ENCODE measurements around the gene PRPSAP1.
A peak's percentile ranks its signal among the peaks of the same experiment; 100 is the strongest.

The PRPSAP1 gene

DNA sequence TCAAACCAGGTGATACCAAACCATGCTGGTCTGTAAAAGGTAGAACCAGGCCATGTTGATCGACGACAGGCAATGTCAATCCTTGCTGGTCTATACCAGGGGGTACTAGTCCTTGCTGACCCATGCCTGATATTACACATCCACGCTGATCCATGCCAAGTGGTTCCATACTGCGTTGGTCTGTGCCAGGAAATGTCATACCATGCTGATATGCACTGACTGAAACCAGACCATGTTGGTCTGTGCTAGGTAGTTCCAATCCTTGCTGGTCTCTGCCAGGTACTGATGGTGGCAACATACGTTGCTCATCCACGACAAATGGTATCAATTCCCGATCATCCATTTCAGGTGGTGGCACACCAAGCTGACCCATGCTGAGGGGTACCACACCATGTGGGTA, 60.6 kb downstream of the PRPSAP1 start:
- Histone ChIP-seq H3K4me1 (ENCODE audit: control insufficient read depth, insufficient read depth, low read length) (peaks cover 3% of the 10 kb centered on the region), H3K9ac (ENCODE audit: low read length in 2 of 2) (no peak overlapping the region), H3K36me3 (ENCODE audit: control insufficient read depth in 2 of 2, insufficient read depth in 2 of 2, low read length in 2 of 2) (peaks cover 0 to 5% of the 10 kb centered on the region in 2 donors), H3K4me3 (ENCODE audit: low read length in 2 of 2) (no peak overlapping the region), H3K9me3 (ENCODE audit: control insufficient read depth in 2 of 2, low read length in 2 of 2) (no peaks in the 10 kb centered on the region), H3K27me3 (ENCODE audit: control insufficient read depth in 1 of 2, insufficient read depth in 2 of 2, low read length in 2 of 2) (no peaks in the 10 kb centered on the region), H3K27ac (ENCODE audit: low read length) (no peak overlapping the region)

DNA sequence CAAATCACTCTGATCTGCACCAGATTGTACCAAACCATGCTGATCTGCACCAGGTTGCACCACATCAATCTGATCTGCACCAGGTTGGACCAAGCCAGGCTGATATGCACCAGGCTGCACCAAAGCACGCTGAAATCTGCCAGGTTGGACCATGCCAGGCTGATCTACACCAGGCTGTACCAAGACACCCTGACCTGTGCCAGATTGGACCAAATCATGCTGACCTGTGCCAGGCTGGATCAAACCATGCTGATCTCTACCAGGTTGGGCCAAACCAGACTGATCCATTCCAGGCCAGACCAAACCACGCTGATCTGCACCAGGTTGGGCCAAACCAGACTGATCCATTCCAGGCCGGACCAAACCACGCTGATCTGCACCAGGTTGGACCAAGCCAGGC, 61.1 kb downstream of the PRPSAP1 start:
- peaks cover 3% of the 10 kb centered on the region for H3K4me1 ChIP-seq (ENCODE audit: control insufficient read depth, insufficient read depth, low read length)
- no peaks in the 10 kb centered on the region for H3K27me3 ChIP-seq (ENCODE audit: control insufficient read depth in 1 of 2, insufficient read depth in 2 of 2, low read length in 2 of 2)
- H3K36me3 ChIP-seq (ENCODE audit: control insufficient read depth in 2 of 2, insufficient read depth in 2 of 2, low read length in 2 of 2), result peaks cover 0 to 5% of the 10 kb centered on the region in 2 donors
- H3K27ac ChIP-seq (ENCODE audit: low read length), result no peak overlapping the region
- H3K4me3 ChIP-seq (ENCODE audit: low read length in 2 of 2), result no peak overlapping the region
- H3K9me3 ChIP-seq (ENCODE audit: control insufficient read depth in 2 of 2, low read length in 2 of 2), result no peaks in the 10 kb centered on the region
- no peak overlapping the region for H3K9ac ChIP-seq (ENCODE audit: low read length in 2 of 2)

DNA sequence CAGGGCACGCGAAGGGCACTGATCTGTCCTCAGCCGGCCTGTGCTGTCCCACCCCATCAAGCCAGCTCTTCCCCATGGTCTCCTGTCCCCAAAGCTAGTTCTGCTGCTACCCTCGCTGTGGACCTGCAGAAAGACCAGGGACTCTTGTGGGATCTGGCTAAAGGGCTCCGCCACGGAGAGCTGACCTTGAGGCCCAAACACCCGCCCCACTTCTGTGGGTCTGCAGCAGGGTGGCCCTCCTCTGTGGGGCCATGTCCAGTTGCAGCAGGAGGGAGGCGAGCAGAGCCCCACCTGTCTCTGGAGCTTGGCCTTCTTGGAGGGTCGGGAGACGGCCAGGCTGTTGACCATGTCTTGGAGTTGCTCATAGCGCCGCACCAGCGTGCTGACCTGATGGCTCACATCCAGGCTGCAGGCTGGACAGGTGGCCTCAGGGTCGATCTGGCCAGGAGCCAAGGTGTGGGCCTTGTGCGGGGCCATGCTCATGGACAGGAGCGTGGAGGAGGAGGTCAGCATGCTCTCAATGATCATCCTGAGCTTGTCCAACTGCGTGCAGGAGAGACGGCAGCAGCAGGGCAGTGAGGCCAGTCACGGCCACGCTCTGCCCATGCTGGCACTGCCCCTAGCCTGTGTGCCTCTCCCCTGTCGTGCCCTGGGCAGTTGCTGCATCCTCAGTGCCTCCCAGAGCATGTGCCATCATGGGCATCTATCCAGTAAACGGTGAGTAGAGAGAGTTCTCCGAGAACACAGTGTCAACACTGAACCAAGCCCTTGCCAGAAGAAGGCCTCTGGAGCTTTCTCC, 71.9 kb downstream of the PRPSAP1 start:
- Histone ChIP-seq H3K9ac (ENCODE audit: low read length in 2 of 2) (no peak overlapping the region), H3K27ac (ENCODE audit: low read length) (no peak overlapping the region), H3K4me1 (ENCODE audit: control insufficient read depth, insufficient read depth, low read length) (peaks cover 6% of the 10 kb centered on the region)

DNA sequence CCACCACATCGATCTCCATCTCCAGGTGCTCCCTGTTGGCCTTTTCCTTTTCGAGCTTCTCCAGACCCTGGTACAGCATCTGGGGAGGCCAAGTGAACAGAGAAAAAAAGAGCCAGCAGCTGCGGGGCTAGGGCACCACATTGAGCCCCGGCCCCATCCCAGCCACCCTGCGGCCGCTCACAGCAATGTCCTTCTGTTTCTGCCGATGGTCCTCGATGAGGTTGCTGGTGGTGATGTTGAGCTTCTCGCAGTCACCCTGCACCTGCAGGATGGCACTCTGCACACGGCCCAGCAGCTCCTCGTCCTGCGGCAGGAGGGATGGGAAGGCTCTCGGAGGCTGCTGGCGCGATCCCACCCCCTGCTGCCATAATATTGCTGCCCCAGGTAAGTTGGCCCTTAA, 73.1 kb downstream of the PRPSAP1 start:
- H3K36me3 ChIP-seq (ENCODE audit: control insufficient read depth in 2 of 2, insufficient read depth in 2 of 2, low read length in 2 of 2), result no peaks in the 10 kb centered on the region
- no peak overlapping the region for H3K4me3 ChIP-seq (ENCODE audit: low read length in 2 of 2)
- H3K27ac ChIP-seq (ENCODE audit: low read length), result no peak overlapping the region
- peaks cover 8% of the 10 kb centered on the region for H3K4me1 ChIP-seq (ENCODE audit: control insufficient read depth, insufficient read depth, low read length)
- H3K9ac ChIP-seq (ENCODE audit: low read length in 2 of 2), result no peak overlapping the region
- H3K9me3 ChIP-seq (ENCODE audit: control insufficient read depth in 2 of 2, low read length in 2 of 2), result no peaks in the 10 kb centered on the region
- H3K27me3 ChIP-seq (ENCODE audit: control insufficient read depth in 1 of 2, insufficient read depth in 2 of 2, low read length in 2 of 2), result no peaks in the 10 kb centered on the region

More for the DNA sequence above, 71.9 kb downstream of the PRPSAP1 start:
- Histone ChIP-seq H3K27me3 (ENCODE audit: control insufficient read depth in 1 of 2, insufficient read depth in 2 of 2, low read length in 2 of 2) (no peaks in the 10 kb centered on the region), H3K4me3 (ENCODE audit: low read length in 2 of 2) (no peak overlapping the region), H3K36me3 (ENCODE audit: control insufficient read depth in 2 of 2, insufficient read depth in 2 of 2, low read length in 2 of 2) (no peaks in the 10 kb centered on the region), H3K9me3 (ENCODE audit: control insufficient read depth in 2 of 2, low read length in 2 of 2) (no peaks in the 10 kb centered on the region)

DNA sequence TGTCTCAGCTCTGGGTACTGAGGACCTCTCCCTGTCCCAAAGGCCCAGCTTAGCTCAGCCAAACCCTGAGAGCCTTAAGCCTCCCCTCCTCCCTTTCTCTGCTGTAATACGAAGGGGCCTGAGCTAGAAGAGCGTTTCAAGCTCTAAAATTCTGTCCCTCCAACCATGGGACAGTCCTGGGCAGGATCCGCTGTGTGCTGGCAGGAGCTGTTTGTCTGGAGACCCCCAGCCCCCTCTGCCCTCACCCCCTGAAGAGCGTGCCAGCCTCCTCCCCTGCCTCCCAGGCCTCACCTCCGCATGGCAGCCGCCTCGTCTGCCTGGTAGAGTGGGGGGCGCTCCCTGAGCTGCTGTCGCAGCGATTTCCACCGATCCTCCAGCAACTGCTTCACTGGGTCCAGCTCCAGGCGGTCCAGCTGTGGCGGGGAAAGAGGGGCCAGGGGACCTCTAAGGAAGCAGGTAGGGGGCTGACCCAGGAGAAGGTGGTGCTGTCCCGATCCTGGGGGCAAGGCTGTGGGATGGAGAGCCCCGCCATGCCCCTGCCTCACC, 73.9 kb downstream of the PRPSAP1 start:
- H3K4me1 ChIP-seq (ENCODE audit: control insufficient read depth, insufficient read depth, low read length), result peaks cover 8% of the 10 kb centered on the region
- H3K27me3 ChIP-seq (ENCODE audit: control insufficient read depth in 1 of 2, insufficient read depth in 2 of 2, low read length in 2 of 2), result no peaks in the 10 kb centered on the region
- no peak overlapping the region for H3K9ac ChIP-seq (ENCODE audit: low read length in 2 of 2)
- H3K36me3 ChIP-seq (ENCODE audit: control insufficient read depth in 2 of 2, insufficient read depth in 2 of 2, low read length in 2 of 2), result no peaks in the 10 kb centered on the region
- no peak overlapping the region for H3K4me3 ChIP-seq (ENCODE audit: low read length in 2 of 2)
- no peaks in the 10 kb centered on the region for H3K9me3 ChIP-seq (ENCODE audit: control insufficient read depth in 2 of 2, low read length in 2 of 2)
- H3K27ac ChIP-seq (ENCODE audit: low read length), result no peak overlapping the region

DNA sequence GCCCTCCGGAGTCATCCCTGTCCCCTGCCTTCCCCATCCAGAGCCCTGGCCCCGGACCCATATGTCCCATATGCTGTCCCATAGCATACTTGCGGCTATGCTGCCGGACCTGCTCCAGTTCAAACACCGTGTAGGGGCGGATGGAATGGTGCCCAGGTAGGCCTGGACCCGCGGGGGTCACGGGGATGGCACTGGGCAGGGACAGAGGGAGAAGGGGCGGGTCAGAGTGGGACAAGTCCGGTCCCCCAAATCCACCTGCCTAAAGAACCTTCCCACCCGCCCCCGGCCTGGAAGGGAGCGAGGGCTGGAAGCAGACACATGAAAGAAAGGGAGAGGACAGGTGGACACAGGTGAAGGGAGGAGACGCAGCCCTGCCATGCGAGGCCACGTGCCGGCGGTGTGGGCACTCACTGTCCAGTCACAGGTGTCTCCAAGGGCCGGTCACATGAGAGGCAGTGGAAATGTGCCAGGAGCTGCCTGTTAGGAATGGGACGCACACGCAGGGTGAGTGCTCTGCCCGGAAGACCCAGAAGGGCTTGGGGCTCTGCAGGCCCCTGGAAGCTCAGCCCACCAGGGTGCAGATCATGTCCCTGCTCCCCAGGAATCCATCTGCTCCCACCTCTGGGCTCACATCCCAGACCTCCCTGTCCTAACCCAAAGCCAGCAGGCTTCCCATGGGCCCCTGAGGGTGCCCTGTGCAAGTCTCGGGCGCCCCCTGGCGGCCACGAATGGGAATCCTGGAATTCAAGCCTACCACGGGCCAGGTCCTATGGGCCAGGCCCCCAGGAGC, 74.6 kb downstream of the PRPSAP1 start:
- Histone ChIP-seq H3K4me3 (ENCODE audit: low read length in 2 of 2) (peak overlapping the region in 1 of 2 donors; percentile 40), H3K4me1 (ENCODE audit: control insufficient read depth, insufficient read depth, low read length) (peaks cover 8% of the 10 kb centered on the region), H3K9me3 (ENCODE audit: control insufficient read depth in 2 of 2, low read length in 2 of 2) (no peaks in the 10 kb centered on the region), H3K9ac (ENCODE audit: low read length in 2 of 2) (no peak overlapping the region), H3K27me3 (ENCODE audit: control insufficient read depth in 1 of 2, insufficient read depth in 2 of 2, low read length in 2 of 2) (no peaks in the 10 kb centered on the region), H3K27ac (ENCODE audit: low read length) (no peak overlapping the region), H3K36me3 (ENCODE audit: control insufficient read depth in 2 of 2, insufficient read depth in 2 of 2, low read length in 2 of 2) (no peaks in the 10 kb centered on the region)

DNA sequence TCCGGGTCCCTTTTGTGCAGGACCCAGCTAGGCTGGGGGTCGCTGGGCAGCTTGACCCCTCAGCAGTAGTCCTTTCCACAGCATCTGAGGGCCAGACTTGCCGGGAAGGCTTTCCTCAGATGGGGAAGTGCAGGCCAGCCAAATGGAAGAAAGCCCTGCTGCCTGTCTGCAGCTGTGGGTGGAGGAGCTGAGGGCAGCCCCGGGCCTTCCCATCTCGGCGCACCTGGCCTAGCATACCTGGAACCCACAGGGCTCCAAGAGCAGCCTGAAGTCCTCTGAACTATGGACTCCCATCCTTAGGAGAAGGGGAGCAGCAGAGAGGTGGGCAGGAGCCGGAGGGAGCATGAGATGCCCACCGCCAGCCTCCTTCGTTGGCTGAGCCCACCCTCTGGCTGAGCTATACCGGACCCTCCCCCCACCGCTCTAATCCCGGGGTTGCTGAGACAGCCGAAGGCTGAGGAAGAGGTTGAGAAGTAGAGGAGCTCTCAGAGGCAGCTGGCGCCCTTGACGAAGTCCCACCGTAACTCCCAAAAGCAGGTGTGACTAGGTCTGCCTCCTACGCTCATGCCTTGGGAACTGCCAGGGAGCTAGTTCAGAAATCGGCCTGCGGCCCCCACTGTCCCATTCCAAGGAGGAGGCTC, 75.3 kb downstream of the PRPSAP1 start:
- no peaks in the 10 kb centered on the region for H3K36me3 ChIP-seq (ENCODE audit: control insufficient read depth in 2 of 2, insufficient read depth in 2 of 2, low read length in 2 of 2)
- H3K4me1 ChIP-seq (ENCODE audit: control insufficient read depth, insufficient read depth, low read length), result peaks cover 8% of the 10 kb centered on the region
- H3K9me3 ChIP-seq (ENCODE audit: control insufficient read depth in 2 of 2, low read length in 2 of 2), result no peaks in the 10 kb centered on the region
- no peak overlapping the region for H3K4me3 ChIP-seq (ENCODE audit: low read length in 2 of 2)
- no peaks in the 10 kb centered on the region for H3K27me3 ChIP-seq (ENCODE audit: control insufficient read depth in 1 of 2, insufficient read depth in 2 of 2, low read length in 2 of 2)
- no peak overlapping the region for H3K27ac ChIP-seq (ENCODE audit: low read length)
- H3K9ac ChIP-seq (ENCODE audit: low read length in 2 of 2), result no peak overlapping the region

DNA sequence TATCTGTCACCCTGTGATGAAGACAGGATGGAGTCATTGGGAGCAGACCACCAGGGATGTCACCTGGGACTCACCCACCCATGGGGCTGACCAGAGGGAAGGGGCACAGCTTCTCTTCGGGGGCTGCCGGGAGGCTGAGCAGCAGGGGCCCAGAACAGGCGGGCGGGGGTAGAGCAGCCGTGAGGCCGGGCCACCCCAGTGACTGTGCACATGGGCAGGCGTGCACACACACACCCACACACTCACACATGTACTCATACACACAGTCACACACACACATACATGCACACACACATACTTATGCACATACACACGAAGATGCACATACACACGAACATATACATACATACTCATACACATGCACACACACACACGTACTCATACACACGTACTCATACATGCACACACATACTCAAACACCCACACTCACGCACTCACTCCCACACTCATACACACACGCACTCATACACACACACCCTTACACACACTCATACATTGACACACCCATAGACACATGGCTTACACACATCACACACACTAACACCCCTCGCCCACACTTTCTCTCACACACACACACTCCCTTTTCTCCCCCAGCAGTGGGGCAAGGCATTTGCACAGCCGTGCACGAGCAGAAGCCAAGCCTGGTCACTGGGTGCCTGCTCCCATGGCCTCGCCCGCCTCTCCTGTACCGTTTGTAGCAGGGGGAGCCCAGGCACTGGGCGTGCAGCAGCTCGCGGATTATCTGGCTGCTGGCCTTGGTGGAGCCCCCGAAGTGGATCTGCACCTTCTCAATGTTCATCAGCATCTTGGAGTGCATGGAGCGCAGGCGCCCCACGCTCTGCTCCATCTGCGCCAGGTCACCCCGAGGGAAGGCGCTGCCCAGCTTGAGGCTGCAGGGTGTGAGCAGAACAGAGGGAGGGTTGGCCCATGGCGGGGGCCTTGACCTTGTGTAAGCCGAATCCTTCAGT, 76.1 kb downstream of the PRPSAP1 start:
- no peak overlapping the region for H3K4me3 ChIP-seq (ENCODE audit: low read length in 2 of 2)
- H3K9ac ChIP-seq (ENCODE audit: low read length in 2 of 2), result no peak overlapping the region
- H3K4me1 ChIP-seq (ENCODE audit: control insufficient read depth, insufficient read depth, low read length), result peaks cover 11% of the 10 kb centered on the region
- no peaks in the 10 kb centered on the region for H3K27me3 ChIP-seq (ENCODE audit: control insufficient read depth in 1 of 2, insufficient read depth in 2 of 2, low read length in 2 of 2)
- H3K27ac ChIP-seq (ENCODE audit: low read length), result no peak overlapping the region
- H3K9me3 ChIP-seq (ENCODE audit: control insufficient read depth in 2 of 2, low read length in 2 of 2), result no peaks in the 10 kb centered on the region
- no peaks in the 10 kb centered on the region for H3K36me3 ChIP-seq (ENCODE audit: control insufficient read depth in 2 of 2, insufficient read depth in 2 of 2, low read length in 2 of 2)

DNA sequence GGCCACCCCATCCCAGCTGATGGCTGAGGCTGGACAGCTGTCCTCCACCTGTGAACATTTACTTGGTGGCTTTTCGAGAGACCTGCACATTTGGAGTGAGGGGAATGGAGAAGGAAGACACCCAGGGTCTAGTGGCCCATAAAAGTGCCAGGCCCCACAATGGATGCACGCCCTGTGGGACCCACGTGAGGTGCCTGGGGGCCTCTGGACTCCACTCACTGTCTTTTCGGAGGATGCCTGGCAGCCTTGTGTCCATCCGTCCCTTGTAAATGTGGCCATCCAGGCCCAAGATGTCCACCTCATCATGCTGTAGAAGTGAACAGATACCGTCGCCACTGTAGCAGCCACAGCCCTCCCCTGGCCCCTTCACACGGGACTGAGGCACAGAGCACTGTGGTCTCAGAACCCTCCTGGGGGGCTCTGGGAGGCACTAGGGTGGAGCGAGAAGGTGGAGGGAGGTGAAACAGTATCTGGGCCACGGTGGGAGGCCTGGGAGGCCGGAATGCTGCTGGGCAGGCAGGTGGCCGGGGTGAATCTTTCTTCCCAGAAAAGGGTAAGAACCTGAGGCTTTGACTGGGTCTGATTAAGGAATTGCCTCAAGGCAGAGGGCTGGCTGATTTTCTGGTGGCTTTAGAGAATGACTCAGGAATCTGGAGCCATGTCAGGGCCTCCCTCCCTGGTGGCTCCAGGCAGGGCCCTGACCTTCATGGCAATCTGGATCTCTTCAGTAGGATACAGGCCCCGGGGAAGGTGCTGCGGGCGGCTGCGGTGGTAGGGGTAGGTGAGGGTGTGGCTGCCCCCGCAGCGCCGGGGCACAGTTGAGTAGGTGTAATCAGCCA, 77.0 kb downstream of the PRPSAP1 start:
- H3K27ac ChIP-seq (ENCODE audit: low read length), result no peak overlapping the region
- no peaks in the 10 kb centered on the region for H3K36me3 ChIP-seq (ENCODE audit: control insufficient read depth in 2 of 2, insufficient read depth in 2 of 2, low read length in 2 of 2)
- H3K27me3 ChIP-seq (ENCODE audit: control insufficient read depth in 1 of 2, insufficient read depth in 2 of 2, low read length in 2 of 2), result no peaks in the 10 kb centered on the region
- H3K9ac ChIP-seq (ENCODE audit: low read length in 2 of 2), result peak overlapping the region in 1 of 2 donors; percentile 42
- no peaks in the 10 kb centered on the region for H3K9me3 ChIP-seq (ENCODE audit: control insufficient read depth in 2 of 2, low read length in 2 of 2)
- no peak overlapping the region for H3K4me3 ChIP-seq (ENCODE audit: low read length in 2 of 2)
- H3K4me1 ChIP-seq (ENCODE audit: control insufficient read depth, insufficient read depth, low read length), result peaks cover 20% of the 10 kb centered on the region

All from stomach smooth muscle (tissue), 2 donors.